ENCODE data around the gene CAMSAP3. TPM values are rescaled to one million over a fixed set of nuclear protein-coding genes. Genes with fewer than 3 reads are reported as not detected.

The CAMSAP3 gene
- total and polyA plus RNA-seq, 2 donors (not counting 1 experiment from before 2014, with no cell fraction given), result 1.0 to 1.3 TPM

DNA sequence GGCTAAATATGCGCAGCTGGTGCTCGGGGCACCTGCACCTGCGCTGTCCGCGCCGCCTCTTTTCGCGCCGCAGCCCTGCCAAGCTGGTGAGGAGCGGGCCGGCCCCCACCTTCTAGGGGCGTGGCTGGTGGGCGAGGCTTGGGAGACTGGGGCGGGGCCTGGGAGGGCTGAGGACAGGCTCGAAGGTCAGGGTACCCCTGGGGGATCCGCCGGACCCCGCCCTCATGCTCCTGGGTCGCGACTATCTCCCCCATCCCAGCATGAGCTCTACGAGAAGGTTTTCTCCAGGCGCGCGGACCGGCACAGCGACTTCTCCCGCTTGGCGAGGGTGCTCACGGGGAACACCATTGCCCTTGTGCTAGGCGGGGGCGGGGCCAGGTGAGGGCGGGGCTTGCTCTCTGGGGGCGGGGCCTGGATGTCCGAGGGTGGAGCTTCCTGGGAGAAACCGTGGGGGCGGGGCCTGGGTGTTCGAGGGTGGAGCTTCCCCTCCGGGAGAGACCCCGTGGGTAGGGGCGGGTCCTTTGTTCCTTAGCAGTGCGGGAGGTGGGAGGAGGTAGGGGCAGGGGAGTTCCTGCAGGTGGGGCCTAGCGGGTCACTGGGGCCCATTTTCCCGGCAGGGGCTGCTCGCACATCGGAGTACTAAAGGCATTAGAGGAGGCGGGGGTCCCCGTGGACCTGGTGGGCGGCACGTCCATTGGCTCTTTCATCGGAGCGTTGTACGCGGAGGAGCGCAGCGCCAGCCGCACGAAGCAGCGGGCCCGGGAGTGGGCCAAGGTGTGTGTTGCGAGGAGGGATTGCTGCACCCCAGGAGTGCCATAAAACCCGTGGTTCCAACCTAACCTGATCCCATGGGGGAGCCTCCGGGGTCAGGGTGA lies 40.4 kb upstream of the CAMSAP3 start:
- H3K4me2 ChIP-seq (replicated peaks; ENCODE audit: low read depth, low read length, poor library complexity, severe bottlenecking), result no peak overlapping the region
- H3K9me3 Mint-ChIP-seq (ENCODE audit: insufficient read depth), result peaks cover 1% of the 10 kb centered on the region
- H3K27me3 ChIP-seq (replicated peaks in 1 of 4; ENCODE audit: control extremely low read depth in 1 of 4, control insufficient read depth in 3 of 4, insufficient read depth in 4 of 4, low read length in 3 of 4), result no peaks in the 10 kb centered on the region
- ATAC-seq (ENCODE audit: low read depth) (no peak), DNase-seq (peak; percentile 17)
- no peak overlapping the region for H3K4me3 ChIP-seq (ENCODE audit: control extremely low read depth in 1 of 5, extremely low read depth in 1 of 5, insufficient read depth in 1 of 5, low read depth in 2 of 5, low read length in 4 of 5)
- H3K27ac Mint-ChIP-seq, result no peak overlapping the region
- peaks cover 0 to 61% of the 10 kb centered on the region in 2 experiments for H3K36me3 ChIP-seq (replicated peaks in 1 of 2; ENCODE audit: control extremely low read depth in 1 of 2, control insufficient read depth in 1 of 2, extremely low read depth in 1 of 2, insufficient read depth in 2 of 2, low read length in 1 of 2)
- 97% methylated on average over 53 of the region's 62 CpGs for WGBS (ENCODE audit: insufficient coverage)
- no peak overlapping the region for H3K9ac ChIP-seq (ENCODE audit: low read length)
- no peak overlapping the region for H3K27ac ChIP-seq (ENCODE audit: low read length in 2 of 2)
- TF ChIP-seq, protein P1, sequence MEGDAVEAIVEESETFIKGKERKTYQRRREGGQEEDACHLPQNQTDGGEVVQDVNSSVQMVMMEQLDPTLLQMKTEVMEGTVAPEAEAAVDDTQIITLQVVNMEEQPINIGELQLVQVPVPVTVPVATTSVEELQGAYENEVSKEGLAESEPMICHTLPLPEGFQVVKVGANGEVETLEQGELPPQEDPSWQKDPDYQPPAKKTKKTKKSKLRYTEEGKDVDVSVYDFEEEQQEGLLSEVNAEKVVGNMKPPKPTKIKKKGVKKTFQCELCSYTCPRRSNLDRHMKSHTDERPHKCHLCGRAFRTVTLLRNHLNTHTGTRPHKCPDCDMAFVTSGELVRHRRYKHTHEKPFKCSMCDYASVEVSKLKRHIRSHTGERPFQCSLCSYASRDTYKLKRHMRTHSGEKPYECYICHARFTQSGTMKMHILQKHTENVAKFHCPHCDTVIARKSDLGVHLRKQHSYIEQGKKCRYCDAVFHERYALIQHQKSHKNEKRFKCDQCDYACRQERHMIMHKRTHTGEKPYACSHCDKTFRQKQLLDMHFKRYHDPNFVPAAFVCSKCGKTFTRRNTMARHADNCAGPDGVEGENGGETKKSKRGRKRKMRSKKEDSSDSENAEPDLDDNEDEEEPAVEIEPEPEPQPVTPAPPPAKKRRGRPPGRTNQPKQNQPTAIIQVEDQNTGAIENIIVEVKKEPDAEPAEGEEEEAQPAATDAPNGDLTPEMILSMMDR (IDR thresholded peaks at IDR 0.05), result no peak
- no peak for TF ChIP-seq EZH2 (IDR thresholded peaks at IDR 0.05; ENCODE audit: borderline replicate concordance, insufficient read depth, low read depth, low read length, poor library complexity, severe bottlenecking)
- no peaks in the 10 kb centered on the region for H4K20me1 ChIP-seq (ENCODE audit: control insufficient read depth, insufficient read depth, low read length, poor library complexity, severe bottlenecking)
- H2AFZ ChIP-seq (ENCODE audit: insufficient read depth, low read depth, low read length, poor library complexity, severe bottlenecking), result no peak overlapping the region
- no peaks in the 10 kb centered on the region for H3K79me2 ChIP-seq (ENCODE audit: control insufficient read depth, insufficient read depth, low read length)
- peaks cover 3% of the 10 kb centered on the region for H3K4me1 Mint-ChIP-seq
- intact Hi-C loops (cut with micrococcal nuclease), result no loop called here
- ChIA-PET POLR2A (no interaction called here), CTCF (interaction anchor here (0.5 to 1.3 kb wide), 3 partner anchors 13 to 152 kb away, joined by 3 to 5 read pairs (median 3); no protein-coding TSS in a partner anchor)
- no peak overlapping the region for H3K4me3 Mint-ChIP-seq
- no peaks in the 10 kb centered on the region for H3K27me3 Mint-ChIP-seq
- peaks cover 0 to 12% (median 0%) of the 10 kb centered on the region in 3 donors for H3K9me3 ChIP-seq (ENCODE audit: control extremely low read depth in 1 of 3, control insufficient read depth in 2 of 3, insufficient read depth in 1 of 3, low read length in 2 of 3)
- H3K4me1 ChIP-seq (ENCODE audit: control insufficient read depth in 2 of 2, insufficient read depth in 2 of 2, low read length in 2 of 2), result no peaks in the 10 kb centered on the region

DNA sequence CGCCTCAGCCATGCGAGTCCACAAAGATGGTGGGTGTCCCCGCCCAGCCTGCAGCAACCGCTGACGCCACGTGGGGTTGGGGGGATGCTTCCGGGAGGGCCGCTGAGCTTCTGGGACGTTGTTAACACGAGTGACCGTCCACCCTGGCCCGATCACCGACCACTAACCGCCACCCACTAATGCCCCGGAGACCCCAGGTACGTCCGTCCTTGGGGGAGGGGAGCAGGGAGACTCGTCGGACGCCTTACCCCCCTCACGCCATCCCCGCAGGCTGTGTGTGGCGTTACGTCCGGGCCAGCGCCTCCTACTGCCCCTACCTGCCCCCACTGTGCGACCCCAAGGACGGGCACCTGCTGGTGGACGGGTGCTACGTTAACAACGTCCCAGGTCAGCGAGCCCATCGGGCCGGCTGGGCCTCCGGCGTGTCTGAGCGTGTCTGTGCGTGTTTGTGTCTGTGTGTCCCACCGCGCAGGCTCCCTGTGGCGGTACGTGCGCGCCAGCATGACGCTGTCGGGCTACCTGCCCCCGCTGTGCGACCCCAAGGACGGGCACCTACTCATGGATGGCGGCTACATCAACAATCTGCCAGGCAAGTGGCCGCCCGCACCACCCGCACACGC lies 38.9 kb upstream of the CAMSAP3 start:
- H3K27ac Mint-ChIP-seq, result no peak overlapping the region
- CTCF ChIA-PET, result no interaction called here
- no peaks in the 10 kb centered on the region for H3K4me1 Mint-ChIP-seq
- TF ChIP-seq, protein P1 (IDR thresholded peaks at IDR 0.05), result no peak
- TF ChIP-seq EZH2 (IDR thresholded peaks at IDR 0.05; ENCODE audit: borderline replicate concordance, insufficient read depth, low read depth, low read length, poor library complexity, severe bottlenecking), result no peak
- peaks cover 0 to 13% (median 0%) of the 10 kb centered on the region in 3 donors for H3K9me3 ChIP-seq (ENCODE audit: control extremely low read depth in 1 of 3, control insufficient read depth in 2 of 3, insufficient read depth in 1 of 3, low read length in 2 of 3)
- no peak overlapping the region for H3K9ac ChIP-seq (ENCODE audit: low read length)
- no peak overlapping the region for H2AFZ ChIP-seq (ENCODE audit: insufficient read depth, low read depth, low read length, poor library complexity, severe bottlenecking)
- H3K4me3 ChIP-seq (ENCODE audit: control extremely low read depth in 1 of 5, extremely low read depth in 1 of 5, insufficient read depth in 1 of 5, low read depth in 2 of 5, low read length in 4 of 5), result no peak overlapping the region
- DNase-seq, result peak; percentile 9
- H3K27ac ChIP-seq (ENCODE audit: low read length in 2 of 2), result no peak overlapping the region
- no peak overlapping the region for H3K4me3 Mint-ChIP-seq
- H3K27me3 ChIP-seq (replicated peaks in 1 of 4; ENCODE audit: control extremely low read depth in 1 of 4, control insufficient read depth in 3 of 4, insufficient read depth in 4 of 4, low read length in 3 of 4), result no peaks in the 10 kb centered on the region
- WGBS (ENCODE audit: insufficient coverage), result 99% methylated on average over 54 of the region's 54 CpGs
- peaks cover 4% of the 10 kb centered on the region for H3K9me3 Mint-ChIP-seq (ENCODE audit: insufficient read depth)
- H4K20me1 ChIP-seq (ENCODE audit: control insufficient read depth, insufficient read depth, low read length, poor library complexity, severe bottlenecking), result no peaks in the 10 kb centered on the region
- no peaks in the 10 kb centered on the region for H3K79me2 ChIP-seq (ENCODE audit: control insufficient read depth, insufficient read depth, low read length)
- intact Hi-C loops (cut with micrococcal nuclease), result no loop called here
- H3K36me3 ChIP-seq (replicated peaks in 1 of 2; ENCODE audit: control extremely low read depth in 1 of 2, control insufficient read depth in 1 of 2, extremely low read depth in 1 of 2, insufficient read depth in 2 of 2, low read length in 1 of 2), result peaks cover 0 to 56% of the 10 kb centered on the region in 2 experiments
- no peak for ATAC-seq (ENCODE audit: low read depth)
- H3K4me2 ChIP-seq (replicated peaks; ENCODE audit: low read depth, low read length, poor library complexity, severe bottlenecking), result no peak overlapping the region
- POLR2A ChIA-PET, result no interaction called here
- H3K4me1 ChIP-seq (ENCODE audit: control insufficient read depth in 2 of 2, insufficient read depth in 2 of 2, low read length in 2 of 2), result no peaks in the 10 kb centered on the region
- no peaks in the 10 kb centered on the region for H3K27me3 Mint-ChIP-seq

Measured in B cell (primary cell).